ENCODE measurements around the gene TPCN1. TPM values are rescaled to one million over a fixed set of nuclear protein-coding genes. Genes with fewer than 3 reads are reported as not detected.

Gene TPCN1
- total RNA-seq, 2 donors from 2014 or later, result 18.9 to 30.8 TPM

DNA sequence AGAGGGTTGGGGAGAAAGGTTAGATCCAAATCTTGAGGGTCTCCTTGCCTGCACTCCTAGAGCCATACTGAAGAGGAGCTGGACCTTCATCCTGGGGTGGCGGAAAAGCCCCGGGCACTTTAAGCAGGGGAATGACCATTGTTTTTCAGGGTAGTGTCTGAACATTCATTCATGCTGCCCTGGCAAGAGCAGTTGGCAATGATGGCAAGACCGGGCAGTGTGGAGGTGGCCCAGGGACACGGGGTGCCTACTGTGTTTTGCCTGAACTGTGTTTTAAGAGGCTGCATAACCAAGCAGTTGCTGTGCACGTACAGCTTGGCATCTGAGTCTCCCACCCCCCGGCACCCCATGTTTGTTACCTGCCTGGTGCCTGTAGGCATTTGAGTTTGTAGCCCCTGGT, 14.7 kb downstream of the TPCN1 start:
- no peak overlapping the region for H3K4me3 ChIP-seq (ENCODE audit: low read length)
- peaks cover 7% of the 10 kb centered on the region for H3K9me3 Mint-ChIP-seq
- H3K36me3 Mint-ChIP-seq (ENCODE audit: low read depth), result peaks cover 20% of the 10 kb centered on the region
- H3K27me3 Mint-ChIP-seq (ENCODE audit: insufficient read depth), result peaks cover 2% of the 10 kb centered on the region
- no peak overlapping the region for H3K4me3 Mint-ChIP-seq
- WGBS, 2 experiments (ENCODE audit: insufficient coverage in 1 of 2, insufficient read length in 1 of 2), result 94 to 100% methylated on average over 4 to 6 of the region's 6 CpGs
- H3K9me3 ChIP-seq (ENCODE audit: control insufficient read depth, low read length), result peaks cover 5% of the 10 kb centered on the region
- H3K27ac ChIP-seq (ENCODE audit: low read depth, low read length), result no peak overlapping the region
- H3K9ac ChIP-seq (ENCODE audit: extremely low read depth, low read length, poor library complexity, severe bottlenecking), result no peak overlapping the region
- no peak overlapping the region for H3K27ac Mint-ChIP-seq
- H3K36me3 ChIP-seq (ENCODE audit: control insufficient read depth, insufficient read depth, low read length), result peaks cover 12% of the 10 kb centered on the region
- H3K27me3 ChIP-seq (ENCODE audit: control insufficient read depth, insufficient read depth, low read length, poor library complexity, severe bottlenecking), result no peaks in the 10 kb centered on the region
- peaks cover 19% of the 10 kb centered on the region for H3K4me1 ChIP-seq (ENCODE audit: control insufficient read depth, insufficient read depth, low read length)
- DNase-seq, result no peak
- TF ChIP-seq, protein P1, sequence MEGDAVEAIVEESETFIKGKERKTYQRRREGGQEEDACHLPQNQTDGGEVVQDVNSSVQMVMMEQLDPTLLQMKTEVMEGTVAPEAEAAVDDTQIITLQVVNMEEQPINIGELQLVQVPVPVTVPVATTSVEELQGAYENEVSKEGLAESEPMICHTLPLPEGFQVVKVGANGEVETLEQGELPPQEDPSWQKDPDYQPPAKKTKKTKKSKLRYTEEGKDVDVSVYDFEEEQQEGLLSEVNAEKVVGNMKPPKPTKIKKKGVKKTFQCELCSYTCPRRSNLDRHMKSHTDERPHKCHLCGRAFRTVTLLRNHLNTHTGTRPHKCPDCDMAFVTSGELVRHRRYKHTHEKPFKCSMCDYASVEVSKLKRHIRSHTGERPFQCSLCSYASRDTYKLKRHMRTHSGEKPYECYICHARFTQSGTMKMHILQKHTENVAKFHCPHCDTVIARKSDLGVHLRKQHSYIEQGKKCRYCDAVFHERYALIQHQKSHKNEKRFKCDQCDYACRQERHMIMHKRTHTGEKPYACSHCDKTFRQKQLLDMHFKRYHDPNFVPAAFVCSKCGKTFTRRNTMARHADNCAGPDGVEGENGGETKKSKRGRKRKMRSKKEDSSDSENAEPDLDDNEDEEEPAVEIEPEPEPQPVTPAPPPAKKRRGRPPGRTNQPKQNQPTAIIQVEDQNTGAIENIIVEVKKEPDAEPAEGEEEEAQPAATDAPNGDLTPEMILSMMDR (conservative IDR thresholded peaks at IDR 0.05), result no peak
- H3K4me1 Mint-ChIP-seq, result peaks cover 26% of the 10 kb centered on the region

DNA sequence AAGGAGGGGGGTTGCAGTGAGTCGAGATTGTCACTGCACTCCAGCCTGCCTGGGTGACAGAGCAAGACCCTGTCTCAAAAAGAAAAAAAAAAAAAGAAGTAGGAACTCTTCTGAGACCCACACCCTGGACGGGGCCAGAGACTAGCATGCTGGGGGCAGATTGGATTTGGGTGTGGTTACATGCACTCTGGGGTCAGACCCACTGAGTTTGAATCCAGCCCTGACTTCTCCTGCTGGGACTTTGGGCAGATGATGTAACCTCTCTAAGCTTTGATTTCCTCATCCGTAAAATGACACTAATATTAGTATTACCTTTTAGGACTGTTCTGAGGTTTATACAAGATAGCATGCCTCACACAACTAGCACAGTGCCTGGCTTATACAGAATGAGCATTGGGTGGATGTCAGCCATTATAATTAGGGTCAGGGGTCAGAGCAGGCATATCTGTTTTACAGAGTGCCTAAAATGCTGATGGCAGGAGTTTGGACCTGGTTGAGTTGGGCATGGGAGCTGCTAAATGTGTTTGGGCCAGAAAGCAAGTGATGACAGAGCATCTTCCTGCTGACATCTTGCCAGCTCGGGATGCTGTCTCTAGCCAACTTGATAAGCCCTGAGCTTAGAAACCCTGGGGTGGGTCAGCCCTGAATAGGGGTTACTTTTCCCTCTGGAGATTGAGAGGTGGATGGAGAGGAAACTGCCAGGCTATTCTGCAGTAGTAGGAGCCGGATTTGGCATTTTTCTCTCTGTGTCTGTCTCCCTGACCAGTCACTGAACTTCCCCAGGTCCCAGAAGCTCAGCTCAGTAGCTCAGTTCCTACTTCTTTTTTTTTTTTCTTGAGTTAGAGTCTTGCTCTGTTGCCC, 15.5 kb downstream of the TPCN1 start:
- Histone ChIP-seq H3K9me3 (ENCODE audit: control insufficient read depth, low read length) (no peaks in the 10 kb centered on the region), H3K36me3 (ENCODE audit: control insufficient read depth, insufficient read depth, low read length) (peaks cover 7% of the 10 kb centered on the region), H3K27ac (ENCODE audit: low read depth, low read length) (no peak overlapping the region), H3K9ac (ENCODE audit: extremely low read depth, low read length, poor library complexity, severe bottlenecking) (no peak overlapping the region), H3K27me3 (ENCODE audit: control insufficient read depth, insufficient read depth, low read length, poor library complexity, severe bottlenecking) (no peaks in the 10 kb centered on the region), H3K4me3 (ENCODE audit: low read length) (no peak overlapping the region), H3K4me1 (ENCODE audit: control insufficient read depth, insufficient read depth, low read length) (peaks cover 18% of the 10 kb centered on the region)
- Mint-ChIP-seq H3K4me1 (peaks cover 19% of the 10 kb centered on the region), H3K9me3 (no peaks in the 10 kb centered on the region), H3K36me3 (ENCODE audit: low read depth) (peaks cover 12% of the 10 kb centered on the region), H3K27me3 (ENCODE audit: insufficient read depth) (peaks cover 2% of the 10 kb centered on the region), H3K4me3 (no peak overlapping the region), H3K27ac (no peak overlapping the region)
- WGBS, 2 experiments (ENCODE audit: insufficient coverage in 1 of 2, insufficient read length in 1 of 2), result 95% methylated on average over 5 of the region's 5 CpGs; no CpG with 5 or more reads in 1 of the 2 experiments
- DNase-seq, result no peak
- TF ChIP-seq, protein P1 (conservative IDR thresholded peaks at IDR 0.05), result no peak

DNA sequence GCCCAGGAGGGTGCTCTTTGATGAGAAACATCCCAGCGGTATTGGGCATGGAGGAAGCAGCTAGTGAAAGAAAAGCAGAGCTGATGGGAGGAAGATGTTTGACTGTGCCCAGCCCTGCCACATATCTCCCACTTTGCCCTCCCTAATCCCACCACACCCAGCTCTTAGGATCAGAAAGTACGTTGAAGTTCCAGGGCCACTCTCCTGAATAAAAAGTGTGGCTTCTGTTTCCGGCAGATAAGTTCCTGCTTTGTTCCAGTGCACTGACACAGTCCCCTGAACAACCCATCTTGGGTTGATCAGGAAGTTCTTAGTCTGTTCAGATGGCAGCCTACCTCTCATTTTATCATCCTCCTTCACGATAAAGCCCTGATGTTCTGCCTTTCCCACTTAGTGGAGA, 16.5 kb downstream of the TPCN1 start:
- H3K27ac Mint-ChIP-seq, result no peak overlapping the region
- no peak for DNase-seq
- no peak overlapping the region for H3K9ac ChIP-seq (ENCODE audit: extremely low read depth, low read length, poor library complexity, severe bottlenecking)
- no peaks in the 10 kb centered on the region for H3K9me3 ChIP-seq (ENCODE audit: control insufficient read depth, low read length)
- TF ChIP-seq, protein P1 (conservative IDR thresholded peaks at IDR 0.05), result no peak
- H3K36me3 Mint-ChIP-seq (ENCODE audit: low read depth), result peaks cover 12% of the 10 kb centered on the region
- H3K4me1 ChIP-seq (ENCODE audit: control insufficient read depth, insufficient read depth, low read length), result peaks cover 9% of the 10 kb centered on the region
- H3K27me3 ChIP-seq (ENCODE audit: control insufficient read depth, insufficient read depth, low read length, poor library complexity, severe bottlenecking), result no peaks in the 10 kb centered on the region
- H3K27ac ChIP-seq (ENCODE audit: low read depth, low read length), result no peak overlapping the region
- no peak overlapping the region for H3K4me3 Mint-ChIP-seq
- no peaks in the 10 kb centered on the region for H3K9me3 Mint-ChIP-seq
- 92 to 95% methylated on average over 2 to 4 of the region's 4 CpGs for WGBS, 2 experiments (ENCODE audit: insufficient coverage in 1 of 2, insufficient read length in 1 of 2)
- no peak overlapping the region for H3K4me3 ChIP-seq (ENCODE audit: low read length)
- peaks cover 2% of the 10 kb centered on the region for H3K36me3 ChIP-seq (ENCODE audit: control insufficient read depth, insufficient read depth, low read length)
- H3K4me1 Mint-ChIP-seq, result peaks cover 12% of the 10 kb centered on the region
- H3K27me3 Mint-ChIP-seq (ENCODE audit: insufficient read depth), result peaks cover 5% of the 10 kb centered on the region

Data from endodermal cell (in vitro differentiated cells).